Gastroesophageal sphincter (tissue), 4 donors: Measurements from ENCODE around the gene MED7. TPM values are rescaled to one million over a fixed set of nuclear protein-coding genes. Genes with fewer than 3 reads are reported as not detected.

Experiments
- ATAC-seq: fragments of 150-250 bp; one replicate; pipeline ENCODE4 v1.9.1; 2016; ENCODE audit warnings: mild to moderate bottlenecking, moderate library complexity
- H3K27ac ChIP-seq, 4 donors: fragments of 200-600 bp; sonication (generic) in 3 of 4; 1 replicate in 3 of 4; 2 replicates in 1 of 4; pipeline ENCODE4 v1.5.1; 2016 to 2019
- H3K27me3 ChIP-seq: fragments of 200-600 bp; sonication (generic); one replicate; pipeline ENCODE4 v1.5.1; 2019
- H3K36me3 ChIP-seq, 2 donors: fragments of 200-600 bp; sonication (generic); one replicate each; pipeline ENCODE4 v1.5.1; 2019; ENCODE audit warnings: control low read depth in 1 of 2
- H3K4me1 ChIP-seq, 3 donors: fragments of 200-600 bp; sonication (generic); 1 replicate in 2 of 3; 2 replicates in 1 of 3; pipeline ENCODE4 v1.5.1; 2016 to 2019; ENCODE audit warnings: control low read depth in 2 of 3
- H3K4me3 ChIP-seq, 2 donors: fragments of 200-600 bp; sonication (generic); one replicate each; pipeline ENCODE4 v1.5.1; 2019; ENCODE audit warnings: mild to moderate bottlenecking in 1 of 2, moderate library complexity in 1 of 2
- H3K9me3 ChIP-seq, 3 donors: fragments of 200-600 bp; sonication (generic); one replicate each; pipeline ENCODE4 v1.5.1; 2017 to 2019; ENCODE audit warnings: control low read depth in 2 of 3
- CTCF ChIP-seq, 4 experiments: fragments of 200-600 bp in 2 of 4; fragments of 450-650 bp in 2 of 4; sonication (generic) in 1 of 4; IDR thresholded peaks; one replicate each; pipeline ENCODE4 v1.5.1; 2017 to 2019; ENCODE audit warnings: antibody characterized with exemption in 4 of 4, mild to moderate bottlenecking in 2 of 4, moderate library complexity in 2 of 4
- EP300 ChIP-seq: sonication (generic); formaldehyde crosslinking; IDR thresholded peaks from one replicate; pipeline ENCODE4 v1.6.1; 2017; ENCODE audit warnings: antibody characterized with exemption, mild to moderate bottlenecking
- POLR2A ChIP-seq, 2 donors: fragments of 450-650 bp; IDR thresholded peaks; one replicate each; pipeline ENCODE4 v1.6.1; 2017; ENCODE audit warnings: antibody characterized with exemption in 2 of 2, mild to moderate bottlenecking in 2 of 2, moderate library complexity in 1 of 2
- POLR2AphosphoS5 ChIP-seq: sonication (generic); formaldehyde crosslinking; IDR thresholded peaks from one replicate; pipeline ENCODE4 v1.6.1; 2017; ENCODE audit warnings: antibody characterized with exemption
- WGBS, 2 donors: methylation state at CpG; one replicate each; pipeline ENCODE4 v1.1.5; 2018; ENCODE audit warnings: low coverage in 1 of 2; 5-methylcytosine and 5-hydroxymethylcytosine counted together
- total RNA-seq, 4 donors: library from RNA; depleted of rRNA; stranded (reverse); fragments of >200 nt; gene quantifications; one replicate each; pipeline ENCODE4 v1.1.0, GENCODE V29; 2016

The MED7 gene
- total RNA-seq, 4 donors from 2014 or later: 8.9 to 17.9 (median 11.7) TPM

GRCh38 chr5:157137691-157138090, 5.0 kb downstream of the MED7 start:
- no peak overlapping the region for H3K4me3 ChIP-seq
- no peak for ATAC-seq
- 72 to 100% methylated on average over 2 to 6 of the region's 6 CpGs for WGBS, 2 donors
- no peaks in the 10 kb centered on the region for H3K27me3 ChIP-seq
- no peaks in the 10 kb centered on the region for H3K9me3 ChIP-seq
- peaks cover 0 to 17% (median 9%) of the 10 kb centered on the region in 3 donors for H3K4me1 ChIP-seq
- H3K36me3 ChIP-seq: peaks cover 0 to 35% of the 10 kb centered on the region in 2 donors
- no peak for TF ChIP-seq POLR2AphosphoS5
- no peak for TF ChIP-seq POLR2A (IDR thresholded peaks at IDR 0.05)
- no peak for TF ChIP-seq CTCF (IDR thresholded peaks at IDR 0.05)
- no peak overlapping the region for H3K27ac ChIP-seq

- H3K27me3 ChIP-seq: no peaks in the 10 kb centered on the region
- H3K27ac ChIP-seq: no peak overlapping the region
- 15 to 43% methylated on average over 1 of the region's 1 CpG for WGBS, 2 donors
- ATAC-seq: no peak
- TF ChIP-seq CTCF (IDR thresholded peaks at IDR 0.05) (no peak), POLR2AphosphoS5 (no peak)
- H3K4me3 ChIP-seq: no peak overlapping the region
- H3K4me1 ChIP-seq: no peaks in the 10 kb centered on the region
- H3K9me3 ChIP-seq: no peaks in the 10 kb centered on the region
- peaks cover 0 to 14% of the 10 kb centered on the region in 2 donors for H3K36me3 ChIP-seq
These were observed 10.4 kb downstream of the MED7 start for GRCh38 chr5:157132281-157132612.

- WGBS, 2 donors: 68 to 72% methylated on average over 4 to 7 of the region's 7 CpGs
- Histone ChIP-seq H3K4me1 (no peaks in the 10 kb centered on the region), H3K36me3 (peaks cover 0 to 2% of the 10 kb centered on the region in 2 donors), H3K27ac (no peak overlapping the region), H3K27me3 (no peaks in the 10 kb centered on the region), H3K4me3 (no peak overlapping the region), H3K9me3 (no peaks in the 10 kb centered on the region)
- no peak for ATAC-seq
- TF ChIP-seq POLR2A (IDR thresholded peaks at IDR 0.05): no peak
These were observed 11.7 kb downstream of the MED7 start for GRCh38 chr5:157130925-157131324.

- H3K36me3 ChIP-seq: no peaks in the 10 kb centered on the region
- H3K27ac ChIP-seq: no peak overlapping the region
- no peaks in the 10 kb centered on the region for H3K4me1 ChIP-seq
- H3K4me3 ChIP-seq: no peak overlapping the region
- TF ChIP-seq POLR2A (IDR thresholded peaks at IDR 0.05) (no peak), EP300 (no peak), POLR2AphosphoS5 (no peak), CTCF (IDR thresholded peaks at IDR 0.05) (no peak)
- H3K27me3 ChIP-seq: no peaks in the 10 kb centered on the region
- peaks cover 0 to 18% (median 0%) of the 10 kb centered on the region in 3 donors for H3K9me3 ChIP-seq
- ATAC-seq: no peak
These were observed 21.0 kb downstream of the MED7 start for GRCh38 chr5:157121709-157122108.

- no CpG with 5 or more reads among the region's 1 CpG for WGBS, 2 donors
- H3K27ac ChIP-seq: no peak overlapping the region
- no peak overlapping the region for H3K4me3 ChIP-seq
- no peak for ATAC-seq
- H3K27me3 ChIP-seq: no peaks in the 10 kb centered on the region
- H3K4me1 ChIP-seq: peaks cover 0 to 7% (median 0%) of the 10 kb centered on the region in 3 donors
- TF ChIP-seq POLR2AphosphoS5 (no peak), CTCF (IDR thresholded peaks at IDR 0.05) (no peak), POLR2A (IDR thresholded peaks at IDR 0.05) (no peak), EP300 (no peak)
- H3K9me3 ChIP-seq: peaks cover 0 to 18% (median 0%) of the 10 kb centered on the region in 3 donors
- no peaks in the 10 kb centered on the region for H3K36me3 ChIP-seq
These were observed 22.6 kb downstream of the MED7 start for GRCh38 chr5:157120102-157120501.
